ENCODE measurements around the gene KLF15. TPM values are rescaled to one million over a fixed set of nuclear protein-coding genes. Genes with fewer than 3 reads are reported as not detected.

Gene KLF15
- total RNA-seq, 1 donor from 2014 or later, result 44.6 TPM

- intact Hi-C loops (cut with DNase I), result no loop called here
- no peaks in the 10 kb centered on the region for H3K27me3 ChIP-seq
- no peak overlapping the region for H3K27ac ChIP-seq
- no peak for ATAC-seq
- no peak for TF ChIP-seq CTCF (IDR thresholded peaks at IDR 0.05)
- H3K4me1 ChIP-seq, result no peaks in the 10 kb centered on the region
- no peaks in the 10 kb centered on the region for H3K36me3 ChIP-seq
- no peaks in the 10 kb centered on the region for H3K9me3 ChIP-seq
- H3K4me3 ChIP-seq, result no peak overlapping the region
- peak; percentile 55 for DNase-seq
Observed at GRCh38 chr3:126317029-126317996, 39.9 kb downstream of the KLF15 start.

GRCh38 chr3:126316501-126316939 is 40.7 kb downstream of the KLF15 start:
- TF ChIP-seq CTCF (IDR thresholded peaks at IDR 0.05), result no peak
- intact Hi-C loops (cut with DNase I), result no loop called here
- Histone ChIP-seq H3K27ac (no peak overlapping the region), H3K27me3 (no peaks in the 10 kb centered on the region), H3K36me3 (no peaks in the 10 kb centered on the region), H3K4me1 (no peaks in the 10 kb centered on the region), H3K9me3 (no peaks in the 10 kb centered on the region), H3K4me3 (no peak overlapping the region)
- DNase-seq (no peak), ATAC-seq (peak; percentile 27)

- Histone ChIP-seq H3K36me3 (no peaks in the 10 kb centered on the region), H3K4me3 (no peak overlapping the region), H3K4me1 (no peaks in the 10 kb centered on the region), H3K9me3 (no peaks in the 10 kb centered on the region), H3K27ac (no peak overlapping the region), H3K27me3 (no peaks in the 10 kb centered on the region)
- TF ChIP-seq CTCF (IDR thresholded peaks at IDR 0.05), result no peak
- ATAC-seq (no peak), DNase-seq (peak; percentile 55)
- intact Hi-C loops (cut with DNase I), result no loop called here
Observed at GRCh38 chr3:126316031-126316461, 41.2 kb downstream of the KLF15 start.

GRCh38 chr3:126314790-126315658 is 42.2 kb downstream of the KLF15 start:
- no peaks in the 10 kb centered on the region for H3K36me3 ChIP-seq
- ATAC-seq (no peak), DNase-seq (no peak)
- no peak overlapping the region for H3K4me3 ChIP-seq
- no peaks in the 10 kb centered on the region for H3K4me1 ChIP-seq
- intact Hi-C loops (cut with DNase I), result no loop called here
- no peak overlapping the region for H3K27ac ChIP-seq
- TF ChIP-seq CTCF (IDR thresholded peaks at IDR 0.05), result no peak
- H3K27me3 ChIP-seq, result no peaks in the 10 kb centered on the region
- H3K9me3 ChIP-seq, result no peaks in the 10 kb centered on the region

- H3K9me3 ChIP-seq, result no peaks in the 10 kb centered on the region
- H3K27me3 ChIP-seq, result no peaks in the 10 kb centered on the region
- no peaks in the 10 kb centered on the region for H3K36me3 ChIP-seq
- intact Hi-C loops (cut with DNase I), result no loop called here
- no peak for ATAC-seq
- no peak for TF ChIP-seq CTCF (IDR thresholded peaks at IDR 0.05)
- H3K4me1 ChIP-seq, result no peaks in the 10 kb centered on the region
- H3K4me3 ChIP-seq, result no peak overlapping the region
- H3K27ac ChIP-seq, result no peak overlapping the region
- no peak for DNase-seq
Observed at GRCh38 chr3:126314305-126314789, 42.9 kb downstream of the KLF15 start.
